ENCODE results near the gene GNAT3.
A peak's percentile ranks its signal among the peaks of the same experiment; 100 is the strongest.

GNAT3 gene

GRCh38 chr7:80511964-80512363 lies at the start of gene GNAT3:
TSS of gene GNAT3 (minus strand) at chr7:80512064. CDS start at chr7:80511926, 138 bp downstream.
- in situ Hi-C loops (cut with HindIII; ENCODE audit: low sequenced_read_pairs): no loop called here
- no peak within 1 kb of the TSS for H3K4me3 ChIP-seq (ENCODE audit: low read depth, low read length)
- no peak for DNase-seq (ENCODE audit: low read depth)
- TF ChIP-seq, protein P1, sequence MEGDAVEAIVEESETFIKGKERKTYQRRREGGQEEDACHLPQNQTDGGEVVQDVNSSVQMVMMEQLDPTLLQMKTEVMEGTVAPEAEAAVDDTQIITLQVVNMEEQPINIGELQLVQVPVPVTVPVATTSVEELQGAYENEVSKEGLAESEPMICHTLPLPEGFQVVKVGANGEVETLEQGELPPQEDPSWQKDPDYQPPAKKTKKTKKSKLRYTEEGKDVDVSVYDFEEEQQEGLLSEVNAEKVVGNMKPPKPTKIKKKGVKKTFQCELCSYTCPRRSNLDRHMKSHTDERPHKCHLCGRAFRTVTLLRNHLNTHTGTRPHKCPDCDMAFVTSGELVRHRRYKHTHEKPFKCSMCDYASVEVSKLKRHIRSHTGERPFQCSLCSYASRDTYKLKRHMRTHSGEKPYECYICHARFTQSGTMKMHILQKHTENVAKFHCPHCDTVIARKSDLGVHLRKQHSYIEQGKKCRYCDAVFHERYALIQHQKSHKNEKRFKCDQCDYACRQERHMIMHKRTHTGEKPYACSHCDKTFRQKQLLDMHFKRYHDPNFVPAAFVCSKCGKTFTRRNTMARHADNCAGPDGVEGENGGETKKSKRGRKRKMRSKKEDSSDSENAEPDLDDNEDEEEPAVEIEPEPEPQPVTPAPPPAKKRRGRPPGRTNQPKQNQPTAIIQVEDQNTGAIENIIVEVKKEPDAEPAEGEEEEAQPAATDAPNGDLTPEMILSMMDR (IDR thresholded peaks at IDR 0.05; ENCODE audit: low read depth, low read length, missing control alignments): no peak

DNA sequence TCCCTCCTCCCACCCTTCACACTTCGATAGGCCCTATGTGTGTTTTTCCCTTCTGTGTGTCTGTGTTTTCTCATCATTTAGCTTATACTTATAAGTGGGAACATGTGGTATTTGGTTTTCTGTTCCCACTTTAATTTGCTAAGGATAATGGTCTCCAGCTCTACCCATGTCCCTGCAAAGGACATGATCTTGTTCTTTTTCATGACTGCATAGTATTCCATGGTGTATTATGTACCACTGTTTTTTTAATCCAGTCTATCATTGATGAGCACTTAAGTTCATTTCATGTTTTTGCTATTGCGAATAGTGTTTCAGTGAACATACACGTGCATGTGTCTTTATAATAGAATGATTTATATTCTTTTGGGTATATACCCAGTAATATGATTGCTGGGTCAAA lies 46.3 kb upstream of the GNAT3 start:
- DNase-seq (ENCODE audit: low read depth): no peak
- TF ChIP-seq, protein P1 (IDR thresholded peaks at IDR 0.05; ENCODE audit: low read depth, low read length, missing control alignments): no peak
- in situ Hi-C loops (cut with HindIII; ENCODE audit: low sequenced_read_pairs): no loop called here
- H3K4me3 ChIP-seq (ENCODE audit: low read depth, low read length): no peak overlapping the region

- in situ Hi-C loops (cut with HindIII; ENCODE audit: low sequenced_read_pairs): no loop called here
- TF ChIP-seq, protein P1 (IDR thresholded peaks at IDR 0.05; ENCODE audit: low read depth, low read length, missing control alignments): no peak
- no peak overlapping the region for H3K4me3 ChIP-seq (ENCODE audit: low read depth, low read length)
- no peak for DNase-seq (ENCODE audit: low read depth)
Observed at GRCh38 chr7:80552031-80552694, 40.3 kb upstream of the GNAT3 start.

- TF ChIP-seq, protein P1 (IDR thresholded peaks at IDR 0.05; ENCODE audit: low read depth, low read length, missing control alignments): no peak
- in situ Hi-C loops (cut with HindIII; ENCODE audit: low sequenced_read_pairs): no loop called here
Observed at GRCh38 chr7:80550005-80550404, 38.1 kb upstream of the GNAT3 start.

DNA sequence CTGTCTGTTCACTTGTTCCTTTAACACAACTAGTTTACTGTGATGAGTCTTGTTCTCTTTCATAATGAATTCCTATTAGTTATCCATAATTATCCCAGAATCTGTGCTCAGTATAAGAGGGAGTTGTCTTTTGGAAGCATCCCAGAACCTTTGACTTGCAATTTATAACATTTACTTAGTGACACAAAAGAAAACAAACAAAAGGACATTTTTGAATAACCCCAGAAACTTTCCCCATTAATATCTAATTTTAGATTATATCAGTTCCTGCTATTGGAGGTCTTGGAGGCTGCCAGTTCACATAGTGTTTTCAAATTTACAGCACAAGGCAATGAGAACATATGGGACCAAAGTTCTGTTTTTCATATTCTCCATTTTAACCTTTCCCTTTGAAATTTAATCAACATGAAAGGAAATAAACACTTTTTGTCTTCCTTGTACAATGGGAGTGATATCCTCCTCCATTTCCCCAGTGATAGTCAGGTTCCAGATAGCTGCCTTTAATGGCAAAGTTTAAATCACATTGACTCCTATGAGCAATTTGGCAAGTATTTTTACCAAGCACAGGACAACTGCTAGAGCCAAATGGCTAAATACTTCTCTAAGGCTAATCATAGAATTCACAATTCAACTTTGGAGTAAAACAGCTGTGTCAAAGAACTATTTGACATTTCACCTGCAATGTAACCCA lies 37.1 kb upstream of the GNAT3 start:
- TF ChIP-seq, protein P1 (IDR thresholded peaks at IDR 0.05; ENCODE audit: low read depth, low read length, missing control alignments): no peak
- in situ Hi-C loops (cut with HindIII; ENCODE audit: low sequenced_read_pairs): no loop called here
- H3K4me3 ChIP-seq (ENCODE audit: low read depth, low read length): no peak overlapping the region
- no peak for DNase-seq (ENCODE audit: low read depth)

More at GRCh38 chr7:80550005-80550404, 38.1 kb upstream of the GNAT3 start:
- no peak overlapping the region for H3K4me3 ChIP-seq (ENCODE audit: low read depth, low read length)
- no peak for DNase-seq (ENCODE audit: low read depth)

- peak; percentile 71 for DNase-seq (ENCODE audit: low read depth)
- TF ChIP-seq, protein P1 (IDR thresholded peaks at IDR 0.05; ENCODE audit: low read depth, low read length, missing control alignments): no peak
- in situ Hi-C loops (cut with HindIII; ENCODE audit: low sequenced_read_pairs): no loop called here
Observed at GRCh38 chr7:80542398-80542797, 30.5 kb upstream of the GNAT3 start.

More at GRCh38 chr7:80542398-80542797, 30.5 kb upstream of the GNAT3 start:
- H3K4me3 ChIP-seq (ENCODE audit: low read depth, low read length): no peak overlapping the region
